Dermis blood vessel endothelial cell (primary cell): Measurements from ENCODE around the gene CASKIN2. TPM values are rescaled to one million over a fixed set of nuclear protein-coding genes. Genes with fewer than 3 reads are reported as not detected.
"Not testable (repeated sequence)": the region's sequence is repeated elsewhere in the genome, so short reads cannot be mapped to it uniquely, and the experiment has no call there.

Source experiments
- DNase-seq: peaks from one replicate; pipeline ENCODE4 v3.0.0; 2010
- total RNA-seq: library from RNA; depleted of rRNA; stranded (reverse); fragments of >200 nt; gene quantifications from 2 replicates; pipeline ENCODE4 v1.2.3, GENCODE V29; 2014

The CASKIN2 gene
- total RNA-seq, 1 donor from 2014 or later: 12.1 TPM

DNA sequence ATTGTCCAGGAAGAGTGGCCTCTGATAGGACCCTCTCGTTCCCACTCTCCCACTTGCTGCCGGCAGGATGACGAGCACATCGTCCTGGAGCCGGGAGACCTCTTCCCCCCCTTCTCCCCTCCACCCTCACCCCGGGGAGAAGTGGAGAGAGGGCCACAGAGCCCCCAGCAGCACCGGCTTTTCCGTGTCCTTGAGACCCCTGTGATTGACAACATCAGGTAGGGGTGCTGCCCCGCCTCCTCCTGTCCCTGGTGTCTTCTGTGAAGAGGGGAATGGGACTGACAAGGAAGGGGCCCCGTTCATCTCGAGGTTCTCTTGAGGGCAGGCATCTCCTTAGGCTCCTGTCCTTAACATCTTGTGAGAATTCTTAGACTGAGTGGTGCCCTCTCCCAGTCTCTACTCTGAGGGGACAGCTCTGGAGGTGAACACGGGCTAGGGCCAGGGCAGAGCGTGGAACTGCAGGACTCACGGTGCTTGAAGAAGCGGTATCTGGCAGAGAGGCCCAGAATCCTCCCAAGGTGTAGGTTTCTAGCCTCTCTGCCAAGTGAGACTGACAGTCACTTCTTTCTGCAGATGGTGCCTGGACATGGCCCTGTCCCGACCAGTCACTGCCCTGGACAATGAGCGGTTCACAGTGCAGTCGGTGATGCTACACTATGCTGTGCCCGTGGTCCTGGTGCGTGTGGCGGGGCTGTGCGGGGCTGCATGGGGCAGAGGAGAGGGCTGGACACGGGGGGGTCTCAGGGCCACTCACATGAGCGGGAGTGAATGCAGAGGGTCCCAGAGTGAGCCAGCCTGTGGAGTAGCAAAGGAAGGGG is 26.4 kb downstream of the CASKIN2 start:
- no peak for DNase-seq

DNA sequence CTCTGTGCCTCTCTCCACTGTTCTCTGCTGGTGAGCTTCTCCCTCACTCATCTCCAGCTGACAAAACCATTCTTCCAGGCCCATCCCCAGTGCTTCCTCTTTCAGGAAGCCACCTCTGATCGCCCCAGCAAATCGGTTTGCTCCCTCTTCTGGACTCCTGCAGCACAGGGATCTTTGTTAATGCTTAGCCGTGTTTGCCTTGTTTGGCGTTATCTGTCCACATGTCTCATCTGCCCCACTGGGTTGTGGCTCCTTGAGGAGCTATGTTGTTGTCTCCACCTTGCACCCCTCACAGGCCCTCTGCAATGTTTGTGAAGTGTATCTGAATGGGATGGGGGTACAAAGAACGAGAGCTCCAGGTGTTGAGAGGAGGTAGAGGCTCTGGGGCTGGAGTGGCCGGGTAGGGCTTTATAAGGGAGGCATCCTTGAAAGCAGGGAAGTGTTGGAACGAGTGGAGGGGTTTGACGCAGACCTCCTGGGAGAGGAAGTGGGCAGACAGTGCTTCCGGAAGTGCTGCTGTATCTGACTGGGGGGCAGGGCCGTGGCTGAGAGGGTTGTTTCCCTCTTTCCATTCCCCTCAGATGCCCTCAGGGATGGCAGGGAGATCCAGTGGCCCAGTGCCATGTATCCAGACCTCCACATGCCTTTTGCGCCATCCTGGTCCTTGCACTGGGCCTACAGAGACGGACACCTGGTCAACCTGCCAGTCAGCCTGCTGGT is 27.8 kb downstream of the CASKIN2 start:
- peak; percentile 60 for DNase-seq

DNA sequence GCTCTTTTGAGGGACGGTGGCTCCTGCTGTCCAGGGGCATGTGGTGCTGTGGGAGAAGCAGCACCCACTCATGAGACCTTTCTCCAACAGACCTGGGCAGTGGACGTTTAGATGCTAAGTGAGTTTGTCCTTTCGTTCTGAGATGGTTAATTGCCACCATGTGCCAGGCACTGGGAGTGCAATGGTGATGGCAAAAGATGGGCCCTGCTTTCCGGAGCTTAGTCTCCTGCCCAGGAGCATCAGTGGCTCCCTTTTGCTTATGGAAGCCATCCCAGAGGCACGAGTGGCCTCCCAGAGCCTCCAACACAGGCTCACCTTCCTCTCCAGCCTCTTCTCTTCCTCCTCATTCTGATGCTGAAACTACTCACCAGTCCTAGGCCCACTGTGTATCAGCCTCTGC is 28.4 kb downstream of the CASKIN2 start:
- no peak for DNase-seq

GRCh38 chr17:75486151-75486550 is 29.2 kb downstream of the CASKIN2 start:
- DNase-seq: no peak

DNA sequence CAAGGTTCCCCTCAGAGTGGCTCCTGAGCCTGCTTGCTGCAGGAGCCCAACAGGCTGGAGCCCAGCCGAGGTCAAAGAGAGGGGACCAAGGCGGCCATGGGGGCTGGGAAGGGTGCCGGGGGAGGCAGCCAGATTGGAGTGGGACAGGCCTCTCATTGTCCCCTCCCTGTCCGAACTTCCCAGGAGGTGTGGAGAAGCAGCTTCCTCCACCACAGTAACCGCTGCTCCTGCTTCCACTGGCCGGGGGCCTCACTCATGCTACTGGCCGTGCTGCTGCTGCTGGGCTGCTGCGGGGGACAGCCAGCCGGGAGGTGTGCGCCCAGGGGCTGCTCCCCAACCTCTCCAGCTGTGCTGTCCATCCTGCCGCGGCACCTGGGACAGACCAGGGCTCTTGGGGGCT is 29.6 kb downstream of the CASKIN2 start:
- no peak for DNase-seq

DNA sequence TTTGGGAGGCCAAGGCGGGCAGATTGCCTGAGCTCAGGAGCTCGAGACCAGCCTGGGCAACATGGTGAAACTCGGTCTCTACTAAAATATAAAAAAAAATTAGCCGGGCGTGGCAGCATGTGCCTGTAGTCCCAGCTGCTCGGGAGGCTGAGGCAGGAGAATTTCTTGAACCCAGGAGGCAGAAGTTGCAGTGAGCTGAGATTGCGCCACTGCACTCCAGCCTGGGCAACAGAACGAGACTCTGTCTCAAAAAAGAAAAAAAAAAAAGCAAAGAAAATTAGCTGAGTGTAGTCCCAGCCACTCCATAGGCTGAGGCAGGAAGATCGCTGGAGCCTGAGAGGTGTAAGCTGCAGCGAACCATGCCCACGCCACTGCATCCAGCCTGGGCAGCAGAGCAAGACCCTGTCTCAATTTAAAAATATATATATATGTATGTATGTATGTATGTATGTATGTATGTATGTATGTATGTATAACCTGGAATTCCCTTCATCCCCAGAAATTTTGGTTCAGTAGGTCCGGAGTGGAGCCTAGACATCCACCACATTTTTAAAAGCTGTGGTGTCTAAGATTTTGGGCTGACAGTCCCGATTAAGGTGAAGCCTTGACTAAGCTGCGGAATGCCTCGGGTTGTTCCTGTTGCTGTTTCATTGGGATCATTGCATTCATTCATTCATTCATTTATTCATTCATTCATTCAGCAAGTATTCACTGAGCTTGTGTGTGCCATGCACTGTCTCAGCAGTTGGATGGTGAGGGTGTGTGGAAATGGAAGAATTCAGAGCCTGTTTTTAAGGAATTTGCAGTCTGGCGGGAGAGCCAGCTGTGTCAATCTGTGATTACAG is 33.0 kb downstream of the CASKIN2 start:
- DNase-seq: no peak

DNA sequence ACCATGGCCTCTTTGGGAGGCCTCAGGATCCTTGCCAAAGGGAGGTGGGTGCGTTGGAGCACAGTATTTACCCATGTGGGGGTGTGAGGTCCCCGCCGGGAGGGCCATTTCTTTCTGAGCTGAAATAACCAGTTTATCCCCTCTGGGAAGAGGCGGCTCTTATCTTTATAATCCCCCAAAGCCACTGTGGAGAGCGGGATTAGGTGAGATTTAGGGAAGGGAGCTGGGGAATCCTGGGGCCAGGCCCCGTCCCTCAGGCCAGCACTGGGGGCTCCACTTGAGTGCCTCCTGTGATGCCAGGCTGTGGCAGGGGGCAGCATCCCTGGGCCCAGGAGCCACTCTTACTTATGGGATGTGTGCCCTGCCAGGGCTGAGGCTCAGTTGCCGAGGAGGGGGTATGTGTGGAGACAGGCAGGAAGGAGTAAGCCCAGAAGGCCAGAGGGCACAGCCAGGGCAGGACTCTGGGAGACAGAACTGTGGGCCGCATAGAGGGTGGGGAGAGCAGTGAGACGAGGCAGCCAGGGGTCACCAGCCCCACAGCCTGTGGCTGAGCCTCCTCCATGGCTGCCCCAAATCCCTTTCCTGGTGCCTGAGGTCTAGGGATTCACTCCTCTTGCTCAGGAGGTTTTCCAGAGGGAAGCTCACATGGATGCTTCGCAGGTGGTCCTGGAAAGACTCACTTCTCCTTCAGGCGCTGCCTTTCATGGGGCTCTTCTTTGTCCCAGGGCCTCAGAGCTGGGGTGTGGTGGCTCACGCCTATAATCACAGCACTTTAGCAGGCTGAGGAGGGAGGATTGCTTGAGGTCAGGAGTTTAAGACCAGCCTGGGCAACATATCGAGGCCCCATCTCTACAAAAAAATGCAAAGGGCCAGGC is 33.9 kb downstream of the CASKIN2 start:
- DNase-seq: no peak

DNA sequence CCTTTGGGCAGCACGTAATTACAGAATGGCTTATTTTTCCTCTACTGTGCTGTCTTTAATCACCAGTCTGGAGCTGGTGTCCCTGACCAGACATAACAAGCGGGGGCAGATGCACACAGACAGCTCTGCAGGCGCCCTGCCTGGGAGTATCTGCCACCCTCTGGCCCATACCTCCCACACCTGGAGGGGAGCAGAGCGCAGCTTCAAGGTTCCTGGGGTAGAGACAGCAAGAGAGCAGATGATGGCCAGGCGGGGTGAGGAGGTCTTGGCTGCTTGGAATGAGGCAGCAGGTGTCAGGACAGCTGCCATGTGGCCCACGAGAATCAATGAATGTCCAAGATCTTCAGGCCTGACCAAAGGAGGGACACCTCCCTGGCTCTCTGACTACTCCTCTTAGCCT is 35.1 kb downstream of the CASKIN2 start:
- DNase-seq: no peak

DNA sequence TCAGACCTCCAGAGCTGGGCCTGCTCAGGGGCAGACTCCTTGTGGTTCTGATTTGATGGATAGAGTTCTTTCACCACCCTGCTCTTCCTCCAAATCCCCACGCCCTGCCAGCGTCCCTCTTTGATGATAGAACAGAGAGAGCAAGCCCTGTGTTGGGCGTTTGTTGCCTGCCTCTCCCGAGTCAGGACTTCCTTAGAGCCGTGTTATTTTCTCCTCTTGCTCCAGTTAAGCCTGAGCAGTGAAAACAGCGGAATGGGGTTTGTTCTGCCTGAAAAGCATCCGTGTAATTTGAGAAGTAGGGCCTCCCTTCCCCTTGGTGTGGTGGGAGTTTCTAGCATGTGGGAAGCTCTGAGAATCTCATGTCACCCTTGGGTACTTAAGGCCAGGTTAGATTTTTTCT is 36.8 kb downstream of the CASKIN2 start:
- no peak for DNase-seq

DNA sequence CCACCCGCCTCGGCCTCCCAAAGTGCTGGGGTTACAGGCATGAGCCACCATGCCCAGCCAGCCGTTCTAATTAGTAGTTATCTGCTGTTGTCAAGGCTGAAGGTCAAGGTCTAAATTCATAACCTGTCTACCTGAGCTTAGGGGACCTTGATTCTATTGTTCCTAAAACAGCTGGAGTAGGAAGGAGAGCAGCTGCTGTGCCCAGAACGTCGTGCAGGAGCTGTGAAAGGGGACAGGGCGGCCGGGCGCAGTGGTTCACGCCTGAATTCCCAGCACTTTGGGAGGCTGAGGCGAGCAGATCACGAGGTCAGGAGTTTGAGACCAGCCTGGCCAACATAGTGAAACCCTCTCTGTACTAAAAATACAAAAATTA is 37.9 kb downstream of the CASKIN2 start:
- DNase-seq: not testable (repeated sequence)

- no peak for DNase-seq
Observed at GRCh38 chr17:75476752-75477489, 38.4 kb downstream of the CASKIN2 start.

DNA sequence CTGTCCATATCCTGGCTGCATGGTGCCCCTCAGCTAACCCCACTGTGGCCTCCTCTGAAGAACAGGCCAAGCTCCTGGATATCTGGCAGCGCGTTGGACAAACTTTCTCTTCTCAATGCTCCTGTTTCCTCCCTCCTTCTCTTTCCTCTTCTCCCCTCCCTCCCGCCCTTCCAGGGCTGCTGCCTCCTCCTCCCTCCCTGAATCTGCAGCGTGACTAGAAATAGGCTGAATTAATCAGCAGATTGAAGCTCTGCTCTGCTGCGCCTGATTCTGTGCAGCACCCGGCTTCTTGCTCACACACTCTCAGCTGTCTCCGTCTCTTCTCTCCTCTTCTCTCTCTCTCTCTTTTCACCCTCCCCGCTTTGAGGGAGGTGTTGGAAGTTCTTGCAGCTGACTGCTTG is 39.1 kb downstream of the CASKIN2 start:
- no peak for DNase-seq

- peak; percentile 52 for DNase-seq
Observed at GRCh38 chr17:75475851-75476250, 39.5 kb downstream of the CASKIN2 start.

- peak; percentile 33 for DNase-seq
Observed at GRCh38 chr17:75475144-75475835, 40.0 kb downstream of the CASKIN2 start.

DNA sequence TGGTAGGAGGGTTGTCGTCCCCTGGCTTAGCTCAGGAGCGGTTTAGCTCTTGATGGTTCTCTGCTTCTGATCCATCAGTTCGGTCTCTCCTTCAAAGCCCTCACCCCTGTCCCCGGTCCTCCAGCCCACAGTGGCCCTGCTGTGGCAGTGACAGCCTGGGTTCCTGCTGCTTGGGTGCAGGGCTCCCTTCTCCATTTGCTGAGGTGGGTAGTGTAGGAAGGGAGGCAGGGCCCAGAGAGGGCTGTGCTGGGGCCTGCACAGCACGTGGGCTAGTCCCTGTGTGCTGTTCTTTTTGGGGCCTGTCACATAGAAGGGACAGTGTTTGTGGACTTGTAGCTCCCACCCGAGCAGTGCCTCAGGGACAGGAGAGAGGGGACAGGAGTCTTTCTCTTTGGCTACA is 40.6 kb downstream of the CASKIN2 start:
- no peak for DNase-seq

- DNase-seq: no peak
Observed at GRCh38 chr17:75473246-75473645, 42.1 kb downstream of the CASKIN2 start.

DNA sequence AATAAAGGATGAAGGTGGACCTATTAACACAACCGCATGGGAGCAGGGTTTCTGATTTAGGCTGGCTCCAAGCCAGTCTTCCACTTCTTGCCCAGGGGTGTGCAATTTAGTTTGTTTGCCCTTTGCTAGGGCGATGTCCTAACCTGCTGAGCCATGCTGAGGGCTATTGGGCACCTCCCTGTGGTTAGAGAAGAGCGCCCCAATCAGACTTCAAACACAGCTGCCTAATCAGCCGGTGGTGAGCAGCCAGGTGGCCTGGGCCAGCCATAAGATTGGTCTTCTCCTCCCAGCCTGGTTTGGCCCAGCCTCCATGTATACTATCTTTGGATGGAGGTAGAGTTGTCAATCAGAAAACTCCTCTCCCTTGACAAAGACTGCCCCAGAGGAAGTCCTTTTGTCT is 43.2 kb downstream of the CASKIN2 start:
- DNase-seq: no peak

- no peak for DNase-seq
Observed at GRCh38 chr17:75471207-75471606, 44.1 kb downstream of the CASKIN2 start.

DNA sequence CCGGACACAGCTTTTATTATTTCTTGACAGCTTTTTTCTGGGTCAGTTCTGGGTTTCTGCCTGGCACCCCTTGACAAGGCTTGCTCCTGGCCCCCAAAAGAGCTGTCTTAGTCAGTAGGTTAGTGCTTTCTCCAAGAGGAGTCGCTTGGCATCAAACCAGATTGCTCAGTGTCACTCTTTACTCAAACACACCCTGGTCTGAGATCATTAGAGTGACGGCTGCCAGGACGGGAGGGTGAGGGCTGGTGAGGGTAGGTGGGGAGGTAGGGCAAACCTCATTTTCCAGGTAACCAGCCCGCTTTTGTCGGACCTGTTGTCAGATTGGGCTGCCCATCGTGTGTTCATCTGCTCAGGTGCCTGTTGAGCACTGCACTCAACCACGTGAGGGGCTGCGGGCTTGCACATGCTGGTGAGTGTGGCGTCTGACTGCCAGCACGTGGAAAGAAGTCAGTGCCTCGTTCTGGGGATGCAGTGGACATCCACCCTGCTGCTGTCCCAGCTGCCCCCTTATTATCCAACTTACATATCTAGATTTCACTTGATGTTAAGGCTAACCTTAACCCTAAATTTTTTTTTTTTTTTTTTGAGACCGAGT is 46.5 kb downstream of the CASKIN2 start:
- no peak for DNase-seq

GRCh38 chr17:75468291-75468754 is 47.0 kb downstream of the CASKIN2 start:
- no peak for DNase-seq
